HEK293 (cell line): ENCODE measurements around the gene ERFE.

Experiments used
- CTCF ChIP-seq: fragments of 450-650 bp; formaldehyde crosslinking; IDR thresholded peaks from 2 replicates; pipeline ENCODE4 v1.5.1; 2016; ENCODE audit warnings: missing biosample characterization, missing genetic modification characterization
- KLF17 ChIP-seq: fragments of 450-650 bp; formaldehyde crosslinking; IDR thresholded peaks from 2 replicates; pipeline ENCODE4 v1.5.1; 2016; ENCODE audit warnings: missing biosample characterization, missing genetic modification characterization
- REST ChIP-seq: fragments of 450-650 bp; formaldehyde crosslinking; IDR thresholded peaks from 2 replicates; pipeline ENCODE4 v1.5.1; 2016; ENCODE audit warnings: missing biosample characterization, missing genetic modification characterization
- TCF7L2 ChIP-seq: IDR thresholded peaks from 2 replicates; pipeline ENCODE4 v1.6.1; 2011; ENCODE audit warnings: low read depth, mild to moderate bottlenecking, inconsistent platforms, low read length, moderate library complexity, borderline replicate concordance
- ZBTB26 ChIP-seq: fragments of 450-650 bp; formaldehyde crosslinking; optimal IDR thresholded peaks from 2 replicates; pipeline ENCODE3; 2016; ENCODE audit warnings: missing biosample characterization, mild to moderate bottlenecking, missing genetic modification characterization
- ZNF155 ChIP-seq: fragments of 450-650 bp; formaldehyde crosslinking; IDR thresholded peaks from 2 replicates; pipeline ENCODE4 v1.5.1; 2016; ENCODE audit warnings: missing biosample characterization, missing genetic modification characterization
- ZNF223 ChIP-seq: fragments of 450-650 bp; formaldehyde crosslinking; IDR thresholded peaks from 2 replicates; pipeline ENCODE4 v1.5.1; 2016; ENCODE audit warnings: missing biosample characterization, missing genetic modification characterization
- ZNF311 ChIP-seq: fragments of 450-650 bp; formaldehyde crosslinking; IDR thresholded peaks from 2 replicates; pipeline ENCODE4 v1.5.1; 2017; ENCODE audit warnings: missing biosample characterization, missing genetic modification characterization, borderline replicate concordance
- ZNF624 ChIP-seq: fragments of 450-650 bp; formaldehyde crosslinking; IDR thresholded peaks from 2 replicates; pipeline ENCODE4 v1.5.1; 2017; ENCODE audit warnings: missing biosample characterization, missing genetic modification characterization

- TF ChIP-seq ZBTB26 (tag by site-specific recombination) = no peak
- TF ChIP-seq ZNF311 (tag by site-specific recombination) = no peak
- TF ChIP-seq CTCF (tag by site-specific recombination) = no peak
- no peak for TF ChIP-seq KLF17 (tag by site-specific recombination)
- TF ChIP-seq TCF7L2 = no peak
- TF ChIP-seq ZNF223 (tag by site-specific recombination) = no peak
- TF ChIP-seq ZNF155 = no peak
- TF ChIP-seq ZNF624 (tag by site-specific recombination) = no peak
- no peak for TF ChIP-seq REST (tag by site-specific recombination)
These were observed 6.1 kb downstream of the ERFE start for GRCh38 chr2:238164906-238165287.
